ENCODE results near the gene SERINC3. TPM values are rescaled to one million over a fixed set of nuclear protein-coding genes. Genes with fewer than 3 reads are reported as not detected.

Gene SERINC3
- total and polyA plus RNA-seq, 12 donors: 51.5 to 213 (median 133) TPM

GRCh38 chr20:44522841-44523240 is 971 bp upstream of the SERINC3 start:
- TF ChIP-seq POLR2A (IDR thresholded peaks at IDR 0.05) (no peak), CTCF (IDR thresholded peaks at IDR 0.05) (no peak)
- Histone ChIP-seq H3K27ac (peak overlapping the region in 2 of 5 donors; percentile 98 to 99), H3K36me3 (replicated peaks in 1 of 2) (no peaks in the 10 kb centered on the region), H3K4me1 (replicated peaks in 1 of 2) (peaks cover 19 to 33% of the 10 kb centered on the region in 2 donors), H3K9me3 (replicated peaks in 1 of 3) (no peaks in the 10 kb centered on the region), H3K4me3 (no peak overlapping the region), H3K27me3 (no peaks in the 10 kb centered on the region)
- intact Hi-C loops (cut with DNase I): no loop called here
- DNase-seq: no peak
- 78 to 85% (median 81%) methylated on average over 1 of the region's 1 CpG for WGBS, 4 donors

GRCh38 chr20:44520881-44521280 is 989 bp downstream of the SERINC3 start:
- 28 to 54% (median 35%) methylated on average over 3 of the region's 3 CpGs for WGBS, 4 donors
- Histone ChIP-seq H3K27ac (peak overlapping the region; percentile 48 to 99 (median 98)), H3K4me1 (replicated peaks in 1 of 2) (peaks cover 28 to 50% of the 10 kb centered on the region in 2 donors), H3K4me3 (peak overlapping the region in 2 of 4 donors; percentile 91 to 93), H3K27me3 (no peaks in the 10 kb centered on the region), H3K9me3 (replicated peaks in 1 of 3) (no peaks in the 10 kb centered on the region), H3K36me3 (replicated peaks in 1 of 2) (no peaks in the 10 kb centered on the region)
- no peak for TF ChIP-seq CTCF (IDR thresholded peaks at IDR 0.05)
- no peak for TF ChIP-seq POLR2A (IDR thresholded peaks at IDR 0.05)
- no peak for DNase-seq
- intact Hi-C loops (cut with DNase I): no loop called here

GRCh38 chr20:44518248-44518647 is 3.6 kb downstream of the SERINC3 start:
- no peaks in the 10 kb centered on the region for H3K9me3 ChIP-seq (replicated peaks in 1 of 3)
- H3K4me3 ChIP-seq: no peak overlapping the region
- TF ChIP-seq POLR2A (IDR thresholded peaks at IDR 0.05) (no peak), CTCF (IDR thresholded peaks at IDR 0.05) (no peak)
- H3K4me1 ChIP-seq (replicated peaks in 1 of 2): peaks cover 28 to 50% of the 10 kb centered on the region in 2 donors
- 47 to 65% (median 61%) methylated on average over 3 of the region's 3 CpGs for WGBS, 4 donors
- no peak for DNase-seq
- intact Hi-C loops (cut with DNase I): no loop called here
- no peaks in the 10 kb centered on the region for H3K27me3 ChIP-seq
- peak overlapping the region in 2 of 5 donors; percentile 33 to 98 for H3K27ac ChIP-seq
- peaks cover 0 to 3% of the 10 kb centered on the region in 2 donors for H3K36me3 ChIP-seq (replicated peaks in 1 of 2)

GRCh38 chr20:44517454-44517853 is 4.4 kb downstream of the SERINC3 start:
- Histone ChIP-seq H3K27me3 (no peaks in the 10 kb centered on the region), H3K9me3 (replicated peaks in 1 of 3) (no peaks in the 10 kb centered on the region), H3K36me3 (replicated peaks in 1 of 2) (peaks cover 0 to 11% of the 10 kb centered on the region in 2 donors), H3K4me3 (no peak overlapping the region), H3K4me1 (replicated peaks in 1 of 2) (peaks cover 28 to 50% of the 10 kb centered on the region in 2 donors), H3K27ac (peak overlapping the region in 1 of 5 donors; percentile 98)
- intact Hi-C loops (cut with DNase I): no loop called here
- no peak for DNase-seq
- 84 to 90% (median 88%) methylated on average over 3 of the region's 3 CpGs for WGBS, 4 donors
- TF ChIP-seq CTCF (IDR thresholded peaks at IDR 0.05) (no peak), POLR2A (IDR thresholded peaks at IDR 0.05) (no peak)

Data from adrenal gland (tissue), 12 donors.